ENCODE results near the gene ENO3.

GRCh38 chr17:4932756-4933155 lies 18.2 kb upstream of the ENO3 start:
- TF ChIP-seq CTCF (conservative IDR thresholded peaks at IDR 0.05; ENCODE audit: low read length), result no peak
- TF ChIP-seq EZH2phosphoT487 (IDR thresholded peaks at IDR 0.05; ENCODE audit: borderline replicate concordance, low read depth, low read length), result no peak

All from OCI-LY7 (cell line).